Trophoblast cell (in vitro differentiated cells and primary cell): ENCODE measurements around the gene MYO5B.
A peak's percentile ranks its signal among the peaks of the same experiment; 100 is the strongest.

Experiments
- DNase-seq, 2 donors: peaks; one replicate each; pipeline ENCODE4 v3.0.0-alpha.2; 2016
- H2AFZ ChIP-seq: 2 replicates; pipeline ENCODE4 v1.6.1; 2013; ENCODE audit warnings: low read length, moderate library complexity, mild to moderate bottlenecking; ENCODE audit not compliant: insufficient read depth, poor library complexity
- H2AK5ac ChIP-seq: 2 replicates; pipeline ENCODE4 v1.6.1; 2013; ENCODE audit warnings: mild to moderate bottlenecking, low read length
- H2BK120ac ChIP-seq: 2 replicates; pipeline ENCODE4 v1.6.1; 2013; ENCODE audit warnings: low read length, mild to moderate bottlenecking, moderate library complexity; ENCODE audit not compliant: insufficient read depth, poor library complexity
- H2BK12ac ChIP-seq: 2 replicates; pipeline ENCODE4 v1.6.1; 2013; ENCODE audit warnings: mild to moderate bottlenecking, low read length, moderate library complexity
- H2BK5ac ChIP-seq: 2 replicates; pipeline ENCODE4 v1.6.1; 2013; ENCODE audit warnings: low read length, low read depth, moderate library complexity, mild to moderate bottlenecking; ENCODE audit not compliant: poor library complexity
- H3K14ac ChIP-seq: 2 replicates; pipeline ENCODE4 v1.6.1; 2013; ENCODE audit warnings: mild to moderate bottlenecking, low read length
- H3K18ac ChIP-seq: 2 replicates; pipeline ENCODE4 v1.6.1; 2013; ENCODE audit warnings: mild to moderate bottlenecking, low read length
- H3K23ac ChIP-seq: 2 replicates; pipeline ENCODE4 v1.6.1; 2013; ENCODE audit warnings: low read length
- H3K27ac ChIP-seq: 2 replicates; pipeline ENCODE4 v1.5.1; 2013; ENCODE audit warnings: low read depth, mild to moderate bottlenecking, inconsistent platforms, low read length, moderate library complexity
- H3K27me3 ChIP-seq: 2 replicates; pipeline ENCODE4 v1.6.1; 2013; ENCODE audit warnings: inconsistent platforms, mild to moderate bottlenecking, low read length, moderate library complexity; ENCODE audit not compliant: insufficient read depth
- H3K36me3 ChIP-seq, 2 experiments: 1 replicate in 1 of 2; 2 replicates in 1 of 2; pipeline ENCODE4 v1.6.1; 2013; ENCODE audit warnings: low read length in 2 of 2, mild to moderate bottlenecking in 2 of 2, moderate library complexity in 1 of 2; ENCODE audit not compliant: insufficient read depth in 2 of 2, control insufficient read depth in 1 of 2
- H3K4ac ChIP-seq: 2 replicates; pipeline ENCODE4 v1.6.1; 2013; ENCODE audit warnings: low read depth, mild to moderate bottlenecking, low read length, moderate library complexity
- H3K4me1 ChIP-seq, 2 experiments: 1 replicate in 1 of 2; 2 replicates in 1 of 2; pipeline ENCODE4 v1.6.1; 2013; ENCODE audit warnings: low read length in 2 of 2, mild to moderate bottlenecking in 2 of 2, moderate library complexity in 1 of 2; ENCODE audit not compliant: insufficient read depth in 2 of 2, control insufficient read depth in 1 of 2
- H3K4me2 ChIP-seq: 2 replicates; pipeline ENCODE4 v1.6.1; 2013; ENCODE audit warnings: inconsistent platforms, mild to moderate bottlenecking, low read length, moderate library complexity
- H3K4me3 ChIP-seq: 2 replicates; pipeline ENCODE4 v1.5.1; 2013; ENCODE audit warnings: mild to moderate bottlenecking, low read depth, low read length, inconsistent platforms
- H3K79me1 ChIP-seq: one replicate; pipeline ENCODE4 v1.6.1; 2013; ENCODE audit warnings: low read length
- H3K79me2 ChIP-seq: 2 replicates; pipeline ENCODE4 v1.6.1; 2013; ENCODE audit warnings: low read length, mild to moderate bottlenecking; ENCODE audit not compliant: control insufficient read depth, insufficient read depth, poor library complexity
- H3K9ac ChIP-seq: 2 replicates; pipeline ENCODE4 v1.6.1; 2013; ENCODE audit warnings: mild to moderate bottlenecking, low read length
- H3K9me3 ChIP-seq: 2 replicates; pipeline ENCODE4 v1.6.1; 2013; ENCODE audit warnings: low read depth, mild to moderate bottlenecking, control low read depth, inconsistent platforms, low read length; ENCODE audit not compliant: insufficient read depth
- H4K12ac ChIP-seq: 2 replicates; pipeline ENCODE4 v1.6.1; 2013; ENCODE audit warnings: low read depth, mild to moderate bottlenecking, low read length, moderate library complexity
- H4K8ac ChIP-seq: 2 replicates; pipeline ENCODE4 v1.6.1; 2013; ENCODE audit warnings: low read depth, mild to moderate bottlenecking, low read length, moderate library complexity
- H4K91ac ChIP-seq: one replicate; pipeline ENCODE4 v1.6.1; 2013; ENCODE audit warnings: low read depth, mild to moderate bottlenecking, low read length, moderate library complexity
- WGBS: extraction: QIAGEN DNeasy Blood & Tissue Kit; methylation state at CpG from one replicate; pipeline ENCODE4 v1.1.7; 2013; ENCODE audit warnings: missing lambda C conversion rate; ENCODE audit not compliant: insufficient read length, insufficient coverage; ENCODE audit errors: extremely low coverage; 5-methylcytosine and 5-hydroxymethylcytosine counted together

Gene MYO5B

DNA sequence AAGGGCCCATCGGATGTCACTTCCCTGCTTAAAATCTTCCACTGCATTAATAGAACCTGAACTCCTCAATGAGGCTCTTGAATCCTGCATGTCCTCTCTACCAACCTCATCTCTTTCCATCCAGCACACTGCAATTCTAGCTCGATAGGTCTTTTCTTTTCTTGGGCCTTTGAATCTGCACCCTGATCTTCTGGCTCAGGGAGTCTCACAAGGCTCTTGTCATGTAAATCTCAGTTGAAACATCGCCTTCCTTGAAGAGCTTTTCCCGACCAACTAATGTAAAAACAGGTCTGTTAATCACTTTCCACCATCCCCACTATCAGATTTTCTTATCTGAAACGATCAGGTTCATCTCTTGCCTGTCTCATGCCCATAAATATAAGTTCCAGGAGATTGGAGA lies 120.5 kb downstream of the MYO5B start:
- Histone ChIP-seq H4K8ac (no peak overlapping the region), H3K79me1 (no peaks in the 10 kb centered on the region), H3K18ac (no peak overlapping the region), H4K91ac (no peak overlapping the region), H3K36me3 (no peaks in the 10 kb centered on the region), H2BK5ac (no peak overlapping the region), H3K27ac (no peak overlapping the region), H3K4me2 (no peak overlapping the region), H3K4me1 (peaks cover 3 to 9% of the 10 kb centered on the region in 2 experiments), H2AFZ (no peak overlapping the region), H3K4me3 (no peak overlapping the region), H3K4ac (no peak overlapping the region), H3K14ac (no peak overlapping the region), H2AK5ac (no peak overlapping the region), H4K12ac (no peak overlapping the region), H3K23ac (no peak overlapping the region), H2BK120ac (no peak overlapping the region), H3K9me3 (no peaks in the 10 kb centered on the region), H3K27me3 (no peaks in the 10 kb centered on the region), H3K9ac (no peak overlapping the region), H2BK12ac (no peak overlapping the region), H3K79me2 (no peaks in the 10 kb centered on the region)
- no peak for DNase-seq
- WGBS, result no CpG with 5 or more reads among the region's 5 CpGs

DNA sequence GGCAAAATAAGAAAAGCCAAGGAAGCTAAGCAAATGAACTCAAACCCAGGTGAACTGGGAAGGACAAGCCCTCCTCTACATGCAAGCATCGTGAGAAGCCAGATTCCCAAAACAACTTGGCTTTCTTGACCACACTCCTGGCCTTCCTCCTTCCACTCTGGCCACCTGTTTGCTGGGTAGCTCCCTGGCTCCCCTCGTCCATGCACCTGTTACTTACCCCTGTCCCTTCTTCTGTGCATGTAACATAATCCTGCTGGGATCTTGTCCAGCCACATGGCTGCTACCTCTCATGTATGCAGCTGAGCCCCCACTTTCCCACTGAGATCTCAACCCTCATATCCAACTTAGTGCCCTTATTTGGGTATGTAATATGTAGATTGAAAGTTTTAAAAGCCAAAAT lies 121.6 kb downstream of the MYO5B start:
- H3K27ac ChIP-seq, result no peak overlapping the region
- H3K79me1 ChIP-seq, result peaks cover 3% of the 10 kb centered on the region
- H3K18ac ChIP-seq, result no peak overlapping the region
- no peaks in the 10 kb centered on the region for H3K79me2 ChIP-seq
- H3K27me3 ChIP-seq, result no peaks in the 10 kb centered on the region
- H3K4me3 ChIP-seq, result no peak overlapping the region
- H4K91ac ChIP-seq, result no peak overlapping the region
- no CpG with 5 or more reads among the region's 2 CpGs for WGBS
- no peak overlapping the region for H2BK5ac ChIP-seq
- H3K36me3 ChIP-seq, result no peaks in the 10 kb centered on the region
- H2BK12ac ChIP-seq, result no peak overlapping the region
- no peak overlapping the region for H3K9ac ChIP-seq
- H3K4me1 ChIP-seq, result peaks cover 6 to 12% of the 10 kb centered on the region in 2 experiments
- H3K9me3 ChIP-seq, result no peaks in the 10 kb centered on the region
- H2AK5ac ChIP-seq, result no peak overlapping the region
- H3K4me2 ChIP-seq, result no peak overlapping the region
- no peak overlapping the region for H3K14ac ChIP-seq
- H2BK120ac ChIP-seq, result no peak overlapping the region
- DNase-seq, result no peak
- no peak overlapping the region for H3K4ac ChIP-seq
- no peak overlapping the region for H2AFZ ChIP-seq
- no peak overlapping the region for H3K23ac ChIP-seq
- no peak overlapping the region for H4K8ac ChIP-seq
- H4K12ac ChIP-seq, result no peak overlapping the region

DNA sequence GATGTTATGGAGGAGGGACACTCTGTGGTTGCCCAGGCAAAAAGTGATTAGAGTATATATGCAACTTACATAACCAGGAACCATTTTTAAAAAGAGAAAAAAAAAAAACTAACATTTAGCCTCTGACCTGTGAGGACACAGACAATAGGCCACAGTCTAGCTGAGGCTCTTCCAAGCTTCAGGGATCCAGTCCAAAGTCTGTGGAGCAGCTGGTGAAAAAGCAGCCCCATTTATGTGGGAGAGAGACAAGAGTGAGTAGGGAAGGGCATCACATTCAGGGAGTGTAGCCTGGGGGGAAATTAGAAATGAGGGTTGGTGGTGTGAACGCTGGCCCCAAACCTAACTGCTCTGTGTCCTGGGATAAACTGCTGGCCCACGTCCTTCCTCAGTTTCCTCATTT lies 122.8 kb downstream of the MYO5B start:
- Histone ChIP-seq H3K4me2 (no peak overlapping the region), H2AFZ (no peak overlapping the region), H2AK5ac (no peak overlapping the region), H3K79me1 (peaks cover 3% of the 10 kb centered on the region), H3K4ac (no peak overlapping the region), H3K4me3 (no peak overlapping the region), H3K18ac (no peak overlapping the region), H3K23ac (no peak overlapping the region), H3K27ac (no peak overlapping the region), H3K79me2 (no peaks in the 10 kb centered on the region), H4K8ac (no peak overlapping the region), H2BK5ac (no peak overlapping the region), H3K9ac (no peak overlapping the region), H4K12ac (no peak overlapping the region), H3K27me3 (no peaks in the 10 kb centered on the region), H2BK120ac (no peak overlapping the region), H3K14ac (no peak overlapping the region), H2BK12ac (no peak overlapping the region), H3K9me3 (no peaks in the 10 kb centered on the region), H3K4me1 (peaks cover 6 to 12% of the 10 kb centered on the region in 2 experiments), H3K36me3 (no peaks in the 10 kb centered on the region), H4K91ac (no peak overlapping the region)
- no CpG with 5 or more reads among the region's 2 CpGs for WGBS
- no peak for DNase-seq

DNA sequence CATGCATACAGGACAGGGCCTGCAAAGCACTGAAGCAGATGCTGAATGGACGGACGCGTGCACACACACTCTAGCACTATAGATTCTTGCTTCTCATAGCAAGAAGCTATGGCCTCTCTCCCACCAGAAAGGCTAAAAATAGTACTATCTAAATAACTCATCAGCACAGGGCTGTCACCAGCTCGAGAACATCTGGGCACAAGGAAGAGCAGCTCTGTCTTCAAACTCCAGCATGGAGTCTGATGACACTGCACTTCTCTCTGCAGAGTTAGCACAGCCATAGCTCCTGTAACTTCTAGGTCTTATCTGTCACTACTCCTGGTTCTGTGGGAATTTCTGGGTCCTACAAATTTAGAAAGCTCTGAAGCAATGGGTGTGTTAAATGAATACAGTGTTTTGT lies 123.5 kb downstream of the MYO5B start:
- WGBS, result no CpG with 5 or more reads among the region's 4 CpGs
- H2BK12ac ChIP-seq, result no peak overlapping the region
- no peak overlapping the region for H3K4ac ChIP-seq
- no peak overlapping the region for H2BK120ac ChIP-seq
- no peak overlapping the region for H3K18ac ChIP-seq
- no peak overlapping the region for H2AFZ ChIP-seq
- H3K79me2 ChIP-seq, result no peaks in the 10 kb centered on the region
- H3K14ac ChIP-seq, result no peak overlapping the region
- no peaks in the 10 kb centered on the region for H3K9me3 ChIP-seq
- peaks cover 3% of the 10 kb centered on the region for H3K79me1 ChIP-seq
- no peak overlapping the region for H2AK5ac ChIP-seq
- H3K9ac ChIP-seq, result no peak overlapping the region
- no peak overlapping the region for H3K4me3 ChIP-seq
- no peak overlapping the region for H3K23ac ChIP-seq
- no peaks in the 10 kb centered on the region for H3K36me3 ChIP-seq
- H3K27ac ChIP-seq, result no peak overlapping the region
- H3K4me2 ChIP-seq, result no peak overlapping the region
- no peak overlapping the region for H4K12ac ChIP-seq
- DNase-seq, result peak in 1 of 2 donors; percentile 34
- H3K4me1 ChIP-seq, result peaks cover 6 to 10% of the 10 kb centered on the region in 2 experiments
- H3K27me3 ChIP-seq, result no peaks in the 10 kb centered on the region
- no peak overlapping the region for H4K91ac ChIP-seq
- H2BK5ac ChIP-seq, result no peak overlapping the region
- no peak overlapping the region for H4K8ac ChIP-seq
